ENCODE measurements around the gene CDH4.
"Not testable (repeated sequence)": the region's sequence is repeated elsewhere in the genome, so short reads cannot be mapped to it uniquely, and the experiment has no call there.

CDH4 gene

GRCh38 chr20:61982951-61983315, 730.9 kb downstream of the CDH4 start:
- DNase-seq (ENCODE audit: low read depth in 2 of 2) = no peak
- no peak for TF ChIP-seq CTCF (IDR thresholded peaks at IDR 0.05; ENCODE audit: low read depth, low read length)
- no peak overlapping the region for H3K4me3 ChIP-seq (replicated peaks in 1 of 2; ENCODE audit: low read depth in 2 of 2, low read length in 2 of 2)

GRCh38 chr20:61983965-61984364, 731.9 kb downstream of the CDH4 start:
- TF ChIP-seq CTCF (IDR thresholded peaks at IDR 0.05; ENCODE audit: low read depth, low read length) = no peak
- DNase-seq (ENCODE audit: low read depth in 2 of 2) = no peak
- no peak overlapping the region for H3K4me3 ChIP-seq (replicated peaks in 1 of 2; ENCODE audit: low read depth in 2 of 2, low read length in 2 of 2)

GRCh38 chr20:61984431-61984830, 732.4 kb downstream of the CDH4 start:
- not testable (repeated sequence) for H3K4me3 ChIP-seq (replicated peaks in 1 of 2; ENCODE audit: low read depth in 2 of 2, low read length in 2 of 2); DNase-seq (ENCODE audit: low read depth in 2 of 2)

GRCh38 chr20:61985096-61985495, 733.0 kb downstream of the CDH4 start:
- no peak for TF ChIP-seq CTCF (IDR thresholded peaks at IDR 0.05; ENCODE audit: low read depth, low read length)
- DNase-seq (ENCODE audit: low read depth in 2 of 2) = no peak

GRCh38 chr20:61986762-61987321, 734.8 kb downstream of the CDH4 start:
- no peak for TF ChIP-seq CTCF (IDR thresholded peaks at IDR 0.05; ENCODE audit: low read depth, low read length)
- DNase-seq (ENCODE audit: low read depth in 2 of 2) = no peak
- H3K4me3 ChIP-seq (replicated peaks in 1 of 2; ENCODE audit: low read depth in 2 of 2, low read length in 2 of 2) = no peak overlapping the region

More at GRCh38 chr20:61985096-61985495, 733.0 kb downstream of the CDH4 start:
- no peak overlapping the region for H3K4me3 ChIP-seq (replicated peaks in 1 of 2; ENCODE audit: low read depth in 2 of 2, low read length in 2 of 2)

- no peak for DNase-seq (ENCODE audit: low read depth in 2 of 2)
- no peak overlapping the region for H3K4me3 ChIP-seq (replicated peaks in 1 of 2; ENCODE audit: low read depth in 2 of 2, low read length in 2 of 2)
- TF ChIP-seq CTCF (IDR thresholded peaks at IDR 0.05; ENCODE audit: low read depth, low read length) = no peak
These were observed 736.6 kb downstream of the CDH4 start for GRCh38 chr20:61988665-61989064.

- no peak for DNase-seq (ENCODE audit: low read depth in 2 of 2)
- no peak for TF ChIP-seq CTCF (IDR thresholded peaks at IDR 0.05; ENCODE audit: low read depth, low read length)
- H3K4me3 ChIP-seq (replicated peaks in 1 of 2; ENCODE audit: low read depth in 2 of 2, low read length in 2 of 2) = no peak overlapping the region
These were observed 737.7 kb downstream of the CDH4 start for GRCh38 chr20:61989741-61990140.
